HepG2 (cell line): ENCODE measurements around the gene ERCC6. TPM values are rescaled to one million over a fixed set of nuclear protein-coding genes. Genes with fewer than 3 reads are reported as not detected.

ENCODE experiments used
- ATAC-seq: fragments of 200-7000 bp; cut with Tn5 transposase; 3 replicates; pipeline ENCODE4 v1.9.1; 2020; ENCODE audit warnings: mild to moderate bottlenecking, moderate library complexity
- BruUV-seq: library from RNA; stranded (reverse); fragments of 400-500 nt; replicated peaks from 2 replicates; lab custom pipeline; 2021; lab: Mats Ljungman, UMichigan
- CTCF ChIA-PET: fragments of 300-600 bp; formaldehyde crosslinking; extraction: SDS; loops from one replicate; lab custom pipeline; 2021; ENCODE audit warnings: low total read pairs, inconsistent platforms, low intra/inter-chr PET ratio; lab: Yijun Ruan, JAX
- POLR2A ChIA-PET: fragments of 350-600 bp; sonication (Branson Sonifier 250); formaldehyde crosslinking; loops from one replicate; lab custom pipeline; 2020; ENCODE audit warnings: antibody characterized with exemption, inconsistent platforms; lab: Yijun Ruan, JAX
- DNase-seq: peaks from one replicate; pipeline ENCODE4 v3.0.0-alpha.2; 2015; ENCODE audit warnings: low spot score
- FAIRE-seq: peaks from 3 replicates; lab custom pipeline; 2011; peaks lifted over from hg19 to GRCh38; lab: Jason Lieb, UNC
- H2AFZ ChIP-seq: one replicate; pipeline ENCODE4 v1.6.1; 2011; ENCODE audit warnings: low read length, inconsistent platforms
- H3K27ac ChIP-seq: fragments of 300-600 bp; 3 replicates; pipeline ENCODE4 v1.8.0; 2011; ENCODE audit warnings: mixed run types, mild to moderate bottlenecking, mixed read lengths, low read length, inconsistent platforms; ENCODE audit not compliant: insufficient read depth; ENCODE audit errors: extremely low read length
- H3K27me3 ChIP-seq, 2 experiments: fragments of 200-600 bp in 1 of 2; 2 replicates in 1 of 2; 3 replicates in 1 of 2; pipeline versions ENCODE4 v1.6.0 to v1.8.0; 2011; ENCODE audit warnings: low read length in 2 of 2, mild to moderate bottlenecking in 2 of 2, moderate library complexity in 2 of 2, inconsistent platforms in 1 of 2; ENCODE audit not compliant: insufficient read depth in 2 of 2, control insufficient read depth in 1 of 2
- H3K36me3 ChIP-seq, 2 experiments: fragments of 200-600 bp in 1 of 2; replicated peaks in 1 of 2; 2 replicates in 1 of 2; 3 replicates in 1 of 2; pipeline versions ENCODE4 v1.5.1 to v1.8.0; 2011; ENCODE audit warnings: low read length in 2 of 2, inconsistent platforms in 1 of 2; ENCODE audit not compliant: insufficient read depth in 2 of 2, control insufficient read depth in 1 of 2
- H3K4me1 ChIP-seq: 2 replicates; pipeline ENCODE4 v1.5.1; 2012; ENCODE audit warnings: low read length, inconsistent platforms; ENCODE audit not compliant: insufficient read depth
- H3K4me2 ChIP-seq: 2 replicates; pipeline ENCODE4 v1.6.0; 2011; ENCODE audit warnings: low read depth, low read length, inconsistent platforms
- H3K4me3 ChIP-seq, 3 experiments: fragments of 200-600 bp in 1 of 3; sonication (generic), shearing (Covaris generic) in 1 of 3; replicated peaks in 1 of 3; 2 replicates each; pipeline ENCODE4 v1.5.1; 2011 to 2016; ENCODE audit warnings: low read length in 3 of 3, inconsistent platforms in 2 of 3, low read depth in 2 of 3, mild to moderate bottlenecking in 2 of 3, control low read depth in 1 of 3, mixed read lengths in 1 of 3; ENCODE audit not compliant: insufficient read depth in 1 of 3
- H3K79me2 ChIP-seq: one replicate; pipeline ENCODE4 v1.6.1; 2011; ENCODE audit warnings: low read length, inconsistent platforms; ENCODE audit not compliant: insufficient read depth
- H3K9ac ChIP-seq: 2 replicates; pipeline ENCODE4 v1.6.0; 2011; ENCODE audit warnings: mild to moderate bottlenecking, low read depth, low read length, inconsistent platforms; ENCODE audit not compliant: insufficient read depth
- H3K9me3 ChIP-seq: 2 replicates; pipeline ENCODE4 v1.5.1; 2012; ENCODE audit warnings: mild to moderate bottlenecking, low read length
- H4K20me1 ChIP-seq: 2 replicates; pipeline ENCODE4 v1.6.0; 2011; ENCODE audit warnings: inconsistent platforms, mild to moderate bottlenecking, low read length, moderate library complexity; ENCODE audit not compliant: insufficient read depth
- AGO1 ChIP-seq: fragments of 200-400 bp; formaldehyde crosslinking; IDR thresholded peaks from 2 replicates; pipeline ENCODE4 v1.6.1; 2017; ENCODE audit warnings: mild to moderate bottlenecking, low read depth, low read length, moderate library complexity; ENCODE audit not compliant: poor library complexity, severe bottlenecking
- BRCA1 ChIP-seq: sonication (generic); formaldehyde crosslinking; IDR thresholded peaks from 2 replicates; pipeline ENCODE4 v1.4.0; 2020; ENCODE audit warnings: missing genetic modification reagents
- HNF1B ChIP-seq: sonication (generic); formaldehyde crosslinking; IDR thresholded peaks from 2 replicates; pipeline ENCODE4 v1.5.1; 2020; ENCODE audit warnings: mild to moderate bottlenecking, moderate library complexity, missing genetic modification reagents
- LCORL ChIP-seq, 2 experiments: fragments of 450-650 bp in 1 of 2; sonication (generic) in 1 of 2; formaldehyde crosslinking in 1 of 2; IDR thresholded peaks; 2 replicates each; pipeline versions ENCODE4 v1.5.0 to v1.6.1; 2017 to 2020; ENCODE audit warnings: antibody characterized with exemption in 1 of 2, missing genetic modification reagents in 1 of 2
- MXD3 ChIP-seq: IDR thresholded peaks from 2 replicates; pipeline ENCODE4 v1.6.1; 2016; ENCODE audit warnings: mild to moderate bottlenecking, missing biosample characterization, missing genetic modification reagents
- SMAD3 ChIP-seq: sonication (generic); formaldehyde crosslinking; IDR thresholded peaks from 2 replicates; pipeline ENCODE4 v1.4.0; 2020; ENCODE audit warnings: missing genetic modification reagents
- THRA ChIP-seq: sonication (generic); formaldehyde crosslinking; IDR thresholded peaks from 2 replicates; pipeline ENCODE4 v1.4.0; 2020; ENCODE audit warnings: missing genetic modification reagents, borderline replicate concordance
- USF2 ChIP-seq, 2 experiments: sonication (generic) in 1 of 2; formaldehyde crosslinking in 1 of 2; IDR thresholded peaks; 2 replicates each; pipeline versions ENCODE4 v1.5.1 to v1.6.1; 2011 to 2020; ENCODE audit warnings: borderline replicate concordance in 1 of 2, low read depth in 1 of 2, low read length in 1 of 2, mild to moderate bottlenecking in 1 of 2, missing genetic modification reagents in 1 of 2, moderate library complexity in 1 of 2
- ZFP41 ChIP-seq: sonication (generic); formaldehyde crosslinking; IDR thresholded peaks from 2 replicates; pipeline ENCODE4 v1.4.0; 2020; ENCODE audit warnings: mild to moderate bottlenecking, missing genetic modification reagents, borderline replicate concordance
- ZNF256 ChIP-seq: sonication (generic); formaldehyde crosslinking; conservative IDR thresholded peaks from 2 replicates; pipeline ENCODE4 v1.4.0; 2020; ENCODE audit warnings: missing genetic modification reagents
- ZNF552 ChIP-seq: sonication (generic); formaldehyde crosslinking; IDR thresholded peaks from 2 replicates; pipeline ENCODE4 v1.9.0; 2022; ENCODE audit warnings: missing genetic modification reagents, mild to moderate bottlenecking, borderline replicate concordance
- WGBS: methylation state at CpG from one replicate; pipeline ENCODE4 v1.1.6; 2017; ENCODE audit warnings: low lambda C conversion rate; 5-methylcytosine and 5-hydroxymethylcytosine counted together
- in situ Hi-C: cut with HindIII; loops from 2 replicates; pipeline ENCODE4 v1.10.0; 2017; ENCODE audit warnings: low pct_unique_long_range_greater_than_20kb; ENCODE audit not compliant: extremely low pct_ligation_motif_present
- intact Hi-C: fragments of 100-400 bp; cut with micrococcal nuclease; formaldehyde crosslinking; loops from one replicate; pipeline ENCODE4 v1.10.0; 2022; ENCODE audit not compliant: unreplicated experiment
- polyA plus RNA-seq, 8 experiments: library from polyadenylated mRNA; depleted of rRNA in 3 of 8; stranded (reverse) in 7 of 8; unstranded in 1 of 8; fragments of >200 nt; fragmentation: Illumina TruSeq in 4 of 8; extraction: Trizol in 4 of 8; gene quantifications; 2 replicates each; pipeline versions ENCODE4 v1.2.1 to v1.2.3, GENCODE V29; 2011 to 2016; ENCODE audit warnings: low read depth in 4 of 8, missing spikeins in 1 of 8, mixed read lengths in 1 of 8; ENCODE audit not compliant: insufficient read depth in 1 of 8
- total RNA-seq, 5 experiments: library from RNA; depleted of rRNA; stranded (reverse); fragments of >200 nt; fragmentation: Illumina TruSeq; extraction: Trizol; gene quantifications; 2 replicates each; pipeline ENCODE4 v1.2.3, GENCODE V29; 2016; ENCODE audit warnings: low read depth in 1 of 5

The ERCC6 gene
- total and polyA plus RNA-seq, 2 of the 13 experiments (the other 11 are each of a cell fraction or from before 2014, with no cell fraction given): 5.1 to 9.8 TPM

GRCh38 chr10:49549640-49550346, 10.9 kb upstream of the ERCC6 start (continued):
- TF ChIP-seq LCORL (IDR thresholded peaks at IDR 0.05) (no peak), LCORL (CRISPR knock-in tag; IDR thresholded peaks at IDR 0.05) (no peak), AGO1 (no peak)

GRCh38 chr10:49543604-49544003, 4.7 kb upstream of the ERCC6 start:
- in situ Hi-C loops: no loop called here
- FAIRE-seq: no peak

More at GRCh38 chr10:49543604-49544003, 4.7 kb upstream of the ERCC6 start:
- no peaks in the 10 kb centered on the region for H3K36me3 ChIP-seq
- peaks cover 15% of the 10 kb centered on the region for H3K4me1 ChIP-seq
- ChIA-PET CTCF (no interaction called here), POLR2A (no interaction called here)
- no peak for ATAC-seq
- H3K4me2 ChIP-seq: no peak overlapping the region
- no peak for DNase-seq
- peaks cover 0 to 15% of the 10 kb centered on the region in 2 experiments; a peak in 1 of 5 replicates for H3K27me3 ChIP-seq
- intact Hi-C loops: no loop called here
- TF ChIP-seq ZFP41 (CRISPR knock-in tag) (no peak), MXD3 (no peak), USF2 (IDR thresholded peaks at IDR 0.05; ENCODE audit: low read depth, low read length) (no peak), USF2 (CRISPR knock-in tag; IDR thresholded peaks at IDR 0.05; ENCODE audit: borderline replicate concordance) (no peak), THRA (CRISPR knock-in tag) (no peak), SMAD3 (no peak), HNF1B (CRISPR knock-in tag) (no peak), ZNF256 (CRISPR knock-in tag) (no peak), BRCA1 (CRISPR knock-in tag) (no peak), ZNF552 (CRISPR knock-in tag) (no peak)
- 33% methylated on average over 3 of the region's 3 CpGs for WGBS
- H3K9me3 ChIP-seq: no peaks in the 10 kb centered on the region
- no peak overlapping the region for H3K4me3 ChIP-seq
- H3K9ac ChIP-seq: no peak overlapping the region
- BruUV-seq: no TSS peak
- H3K27ac ChIP-seq: no peak overlapping the region
- no peaks in the 10 kb centered on the region for H3K79me2 ChIP-seq
- H4K20me1 ChIP-seq: no peaks in the 10 kb centered on the region
- H2AFZ ChIP-seq: no peak overlapping the region
